Neural cell (in vitro differentiated cells): ENCODE measurements around the gene OTOF. TPM values are rescaled to one million over a fixed set of nuclear protein-coding genes. Genes with fewer than 3 reads are reported as not detected.

Source experiments
- H2AFZ ChIP-seq: fragments of 200-600, 300-800 bp; sonication (generic), shearing (Covaris generic); 2 replicates; pipeline ENCODE4 v1.6.0; 2014; ENCODE audit warnings: low read depth, mild to moderate bottlenecking, antibody characterized with exemption, low read length, moderate library complexity
- H3F3A ChIP-seq: fragments of 200-600 bp; shearing (Covaris generic); 2 replicates; pipeline ENCODE4 v1.6.1; 2016; ENCODE audit warnings: mild to moderate bottlenecking, moderate library complexity, mixed read lengths, antibody characterized with exemption, low read length; ENCODE audit not compliant: insufficient read depth, poor library complexity, severe bottlenecking
- H3K27ac ChIP-seq: fragments of 200-600, 300-800 bp; sonication (generic), shearing (Covaris generic); 2 replicates; pipeline ENCODE4 v1.5.1; 2014; ENCODE audit warnings: mild to moderate bottlenecking, low read length, moderate library complexity
- H3K27me3 ChIP-seq: fragments of 300-800, 200-600 bp; sonication (generic), shearing (Covaris generic); 2 replicates; pipeline ENCODE4 v1.6.0; 2014; ENCODE audit warnings: mild to moderate bottlenecking, low read depth, low read length, moderate library complexity; ENCODE audit not compliant: insufficient read depth
- H3K36me3 ChIP-seq: fragments of 300-800, 200-600 bp; sonication (generic), shearing (Covaris generic); 2 replicates; pipeline ENCODE4 v1.5.1; 2014; ENCODE audit warnings: mild to moderate bottlenecking, antibody characterized with exemption, low read length, moderate library complexity; ENCODE audit not compliant: insufficient read depth
- H3K4me2 ChIP-seq: fragments of 300-800, 200-600 bp; sonication (generic), shearing (Covaris generic); 2 replicates; pipeline ENCODE4 v1.6.0; 2014; ENCODE audit warnings: mild to moderate bottlenecking, low read length
- H3K4me3 ChIP-seq: fragments of 300-800, 200-600 bp; sonication (generic), shearing (Covaris generic); 2 replicates; pipeline ENCODE4 v1.5.1; 2014; ENCODE audit warnings: mild to moderate bottlenecking, low read length, moderate library complexity
- H3K79me2 ChIP-seq: fragments of 200-600 bp; shearing (Covaris generic); replicated peaks from 2 replicates; pipeline ENCODE4 v1.6.0; 2014; ENCODE audit warnings: mild to moderate bottlenecking, low read length, moderate library complexity; ENCODE audit not compliant: insufficient read depth
- H3K9ac ChIP-seq: fragments of 300-800, 200-600 bp; sonication (generic), shearing (Covaris generic); 2 replicates; pipeline ENCODE4 v1.6.1; 2016; ENCODE audit warnings: mild to moderate bottlenecking, low read length, mixed read lengths
- H3K9me2 ChIP-seq: fragments of 200-600 bp; shearing (Covaris generic); 2 replicates; pipeline ENCODE4 v1.6.1; 2016; ENCODE audit warnings: mild to moderate bottlenecking, low read length, mixed read lengths; ENCODE audit not compliant: insufficient read depth
- H3K9me3 ChIP-seq: fragments of 200-600, 300-800 bp; sonication (generic), shearing (Covaris generic); 2 replicates; pipeline ENCODE4 v1.6.1; 2016; ENCODE audit warnings: mild to moderate bottlenecking, mixed run types, low read length, moderate library complexity, mixed read lengths
- H4K20me1 ChIP-seq: fragments of 200-600 bp; shearing (Covaris generic); 2 replicates; pipeline ENCODE4 v1.6.1; 2016; ENCODE audit warnings: mild to moderate bottlenecking, mixed run types; ENCODE audit not compliant: insufficient read depth
- CTCF ChIP-seq: fragments of 450-650 bp; IDR thresholded peaks from 2 replicates; pipeline ENCODE4 v1.5.1; 2014; ENCODE audit warnings: antibody characterized with exemption, mild to moderate bottlenecking, moderate library complexity; ENCODE audit not compliant: poor library complexity, severe bottlenecking
- EP300 ChIP-seq: fragments of 450-650 bp; conservative IDR thresholded peaks from 2 replicates; pipeline ENCODE4 v1.6.1; 2014; ENCODE audit warnings: antibody characterized with exemption, mild to moderate bottlenecking, moderate library complexity; ENCODE audit not compliant: poor library complexity, severe bottlenecking
- EZH2 ChIP-seq: fragments of 200-600, 300-800 bp; shearing (Covaris generic), sonication (generic); IDR thresholded peaks from 2 replicates; pipeline ENCODE4 v1.6.1; 2014; ENCODE audit warnings: antibody characterized with exemption, low read length, borderline replicate concordance, mild to moderate bottlenecking; ENCODE audit not compliant: insufficient read depth, poor library complexity, severe bottlenecking
- MXI1 ChIP-seq: fragments of 450-650 bp; conservative IDR thresholded peaks from 2 replicates; pipeline ENCODE4 v1.6.1; 2014; ENCODE audit warnings: antibody characterized with exemption, mild to moderate bottlenecking; ENCODE audit not compliant: poor library complexity, severe bottlenecking
- POLR2AphosphoS5 ChIP-seq: IDR thresholded peaks from 2 replicates; pipeline ENCODE4 v1.6.1; 2012
- RAD21 ChIP-seq: fragments of 450-650 bp; conservative IDR thresholded peaks from 2 replicates; pipeline ENCODE4 v1.6.1; 2014; ENCODE audit warnings: antibody characterized with exemption, mild to moderate bottlenecking, moderate library complexity
- SMC3 ChIP-seq: fragments of 450-650 bp; conservative IDR thresholded peaks from 2 replicates; pipeline ENCODE4 v1.6.1; 2014; ENCODE audit warnings: antibody characterized with exemption, mild to moderate bottlenecking, moderate library complexity; ENCODE audit not compliant: poor library complexity
- TAF1 ChIP-seq: IDR thresholded peaks from 2 replicates; pipeline ENCODE4 v1.6.1; 2012; ENCODE audit warnings: low read depth
- polyA minus RNA-seq: library from RNA; depleted of rRNA, polyadenylated mRNA; stranded (reverse); fragments of >200 nt; gene quantifications from 2 replicates; pipeline ENCODE4 v1.2.3, GENCODE V29; 2014
- polyA plus RNA-seq: library from polyadenylated mRNA; depleted of rRNA; stranded (reverse); fragments of >200 nt; gene quantifications from 2 replicates; pipeline ENCODE4 v1.2.3, GENCODE V29; 2014
- TF ChIP-seq, protein P1 (sequence below): IDR thresholded peaks from 2 replicates; pipeline ENCODE4 v1.6.1; 2012; ENCODE audit warnings: borderline replicate concordance

The OTOF gene
- polyA plus RNA-seq: not detected in 2 replicates
- under 0.01 TPM in 1 of 2 replicates, not detected in the other for polyA minus RNA-seq

DNA sequence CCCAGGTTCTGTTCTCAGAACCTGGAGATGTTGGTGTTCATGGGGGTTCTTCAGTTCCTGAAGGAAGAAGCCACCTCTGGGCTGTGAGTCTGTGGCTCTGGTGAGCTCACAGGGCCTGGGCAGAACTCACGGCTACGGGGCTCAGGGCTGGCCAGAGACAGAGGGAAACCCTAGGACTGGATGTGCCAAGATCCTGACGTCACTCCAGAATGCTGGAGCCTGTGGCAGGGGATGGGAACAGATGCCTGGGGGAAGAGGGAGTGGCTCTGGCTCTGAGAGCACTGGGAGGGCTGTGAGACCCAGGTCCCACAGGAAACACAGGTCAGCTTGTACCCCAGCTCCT is at the start of gene OTOF:
OTOF (minus strand) TSS at position 214 of the 343 bp plus-strand sequence.
- Histone ChIP-seq H3K36me3 (no peaks in the 10 kb centered on the region), H3K9ac (no peak within 1 kb of the TSS), H3F3A (no peaks in the 10 kb centered on the region), H3K4me3 (no peak within 1 kb of the TSS), H3K9me2 (no peaks in the 10 kb centered on the region), H4K20me1 (no peaks in the 10 kb centered on the region), H3K9me3 (no peaks in the 10 kb centered on the region), H3K27me3 (no peaks in the 10 kb centered on the region), H3K79me2 (no peaks in the 10 kb centered on the region), H2AFZ (no peak within 1 kb of the TSS), H3K27ac (no peak within 1 kb of the TSS), H3K4me2 (no peak within 1 kb of the TSS)
- TF ChIP-seq, protein P1, sequence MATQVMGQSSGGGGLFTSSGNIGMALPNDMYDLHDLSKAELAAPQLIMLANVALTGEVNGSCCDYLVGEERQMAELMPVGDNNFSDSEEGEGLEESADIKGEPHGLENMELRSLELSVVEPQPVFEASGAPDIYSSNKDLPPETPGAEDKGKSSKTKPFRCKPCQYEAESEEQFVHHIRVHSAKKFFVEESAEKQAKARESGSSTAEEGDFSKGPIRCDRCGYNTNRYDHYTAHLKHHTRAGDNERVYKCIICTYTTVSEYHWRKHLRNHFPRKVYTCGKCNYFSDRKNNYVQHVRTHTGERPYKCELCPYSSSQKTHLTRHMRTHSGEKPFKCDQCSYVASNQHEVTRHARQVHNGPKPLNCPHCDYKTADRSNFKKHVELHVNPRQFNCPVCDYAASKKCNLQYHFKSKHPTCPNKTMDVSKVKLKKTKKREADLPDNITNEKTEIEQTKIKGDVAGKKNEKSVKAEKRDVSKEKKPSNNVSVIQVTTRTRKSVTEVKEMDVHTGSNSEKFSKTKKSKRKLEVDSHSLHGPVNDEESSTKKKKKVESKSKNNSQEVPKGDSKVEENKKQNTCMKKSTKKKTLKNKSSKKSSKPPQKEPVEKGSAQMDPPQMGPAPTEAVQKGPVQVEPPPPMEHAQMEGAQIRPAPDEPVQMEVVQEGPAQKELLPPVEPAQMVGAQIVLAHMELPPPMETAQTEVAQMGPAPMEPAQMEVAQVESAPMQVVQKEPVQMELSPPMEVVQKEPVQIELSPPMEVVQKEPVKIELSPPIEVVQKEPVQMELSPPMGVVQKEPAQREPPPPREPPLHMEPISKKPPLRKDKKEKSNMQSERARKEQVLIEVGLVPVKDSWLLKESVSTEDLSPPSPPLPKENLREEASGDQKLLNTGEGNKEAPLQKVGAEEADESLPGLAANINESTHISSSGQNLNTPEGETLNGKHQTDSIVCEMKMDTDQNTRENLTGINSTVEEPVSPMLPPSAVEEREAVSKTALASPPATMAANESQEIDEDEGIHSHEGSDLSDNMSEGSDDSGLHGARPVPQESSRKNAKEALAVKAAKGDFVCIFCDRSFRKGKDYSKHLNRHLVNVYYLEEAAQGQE: no peak
- TF ChIP-seq EP300: no peak
- TF ChIP-seq RAD21: no peak

DNA sequence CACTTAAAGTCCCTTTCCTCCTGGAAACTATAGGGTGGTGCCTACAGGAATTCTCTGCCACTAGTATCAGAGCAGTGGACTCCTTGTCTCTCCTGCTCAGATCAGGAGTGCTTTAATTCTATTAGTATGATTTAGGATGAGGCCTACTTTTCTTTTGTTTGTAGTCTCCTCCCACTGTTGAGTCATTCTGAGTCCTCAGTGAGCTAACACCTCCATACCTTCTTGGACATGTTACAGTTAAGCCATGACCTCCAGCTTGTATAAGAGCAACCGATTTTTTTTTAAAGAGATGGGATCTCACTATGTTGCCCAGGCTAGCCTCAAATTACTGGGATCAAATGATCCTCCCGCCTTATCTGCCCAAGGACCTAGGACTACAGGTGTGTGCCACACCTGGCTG is 48.7 kb upstream of the OTOF start:
- no peaks in the 10 kb centered on the region for H3K36me3 ChIP-seq
- H3F3A ChIP-seq: no peaks in the 10 kb centered on the region
- H4K20me1 ChIP-seq: no peaks in the 10 kb centered on the region
- no peak for TF ChIP-seq POLR2AphosphoS5
- no peak for TF ChIP-seq RAD21
- no peak for TF ChIP-seq MXI1
- no peak for TF ChIP-seq EP300
- no peak for TF ChIP-seq TAF1
- TF ChIP-seq, protein P1: no peak
- no peak for TF ChIP-seq CTCF
- no peak for TF ChIP-seq SMC3
- TF ChIP-seq EZH2: no peak
- no peaks in the 10 kb centered on the region for H3K27me3 ChIP-seq
- H2AFZ ChIP-seq: no peak overlapping the region
- H3K9ac ChIP-seq: no peak overlapping the region
- H3K4me2 ChIP-seq: no peak overlapping the region
- no peaks in the 10 kb centered on the region for H3K79me2 ChIP-seq
- no peaks in the 10 kb centered on the region for H3K9me2 ChIP-seq
- no peak overlapping the region for H3K27ac ChIP-seq
- H3K4me3 ChIP-seq: no peak overlapping the region
- H3K9me3 ChIP-seq: no peaks in the 10 kb centered on the region
